HG03108 (cell line): Measurements from ENCODE around the gene SPATA12.
"Not testable (repeated sequence)": the region's sequence is repeated elsewhere in the genome, so short reads cannot be mapped to it uniquely, and the experiment has no call there.

Source experiments
- ATAC-seq: cut with Tn5 transposase; IDR thresholded peaks from one replicate; pipeline ENCODE4 v1.9.1; 2021; ENCODE audit warnings: moderate library complexity; ENCODE audit not compliant: unreplicated experiment

The SPATA12 gene

GRCh38 chr3:57082481-57082880 is 22.0 kb downstream of the SPATA12 start:
- ATAC-seq = no peak

- ATAC-seq = not testable (repeated sequence)
Measured at GRCh38 chr3:57083266-57083995, 23.0 kb downstream of the SPATA12 start.

- ATAC-seq = no peak
Measured at GRCh38 chr3:57085211-57085610, 24.7 kb downstream of the SPATA12 start.

GRCh38 chr3:57086201-57086600 is 25.7 kb downstream of the SPATA12 start:
- ATAC-seq = no peak

- ATAC-seq = no peak
Measured at GRCh38 chr3:57087361-57088092, 27.1 kb downstream of the SPATA12 start.

GRCh38 chr3:57088503-57088902 is 28.0 kb downstream of the SPATA12 start:
- ATAC-seq = no peak

GRCh38 chr3:57089043-57089442 is 28.6 kb downstream of the SPATA12 start:
- no peak for ATAC-seq

- no peak for ATAC-seq
Measured at GRCh38 chr3:57091521-57092273, 31.2 kb downstream of the SPATA12 start.

GRCh38 chr3:57093489-57093888 is 33.0 kb downstream of the SPATA12 start:
- no peak for ATAC-seq

GRCh38 chr3:57093971-57094535 is 33.6 kb downstream of the SPATA12 start:
- no peak for ATAC-seq

GRCh38 chr3:57094575-57094974 is 34.1 kb downstream of the SPATA12 start:
- ATAC-seq = no peak

- no peak for ATAC-seq
Measured at GRCh38 chr3:57095363-57095762, 34.9 kb downstream of the SPATA12 start.

GRCh38 chr3:57097536-57097935 is 37.1 kb downstream of the SPATA12 start:
- no peak for ATAC-seq

GRCh38 chr3:57098418-57099310 is 38.2 kb downstream of the SPATA12 start:
- ATAC-seq = no peak

- no peak for ATAC-seq
Measured at GRCh38 chr3:57100046-57100695, 39.7 kb downstream of the SPATA12 start.

- ATAC-seq = no peak
Measured at GRCh38 chr3:57105585-57105984, 45.1 kb downstream of the SPATA12 start.

- no peak for ATAC-seq
Measured at GRCh38 chr3:57108684-57109083, 48.2 kb downstream of the SPATA12 start.

- ATAC-seq = no peak
Measured at GRCh38 chr3:57109437-57110199, 49.2 kb downstream of the SPATA12 start.

- no peak for ATAC-seq
Measured at GRCh38 chr3:57110214-57110613, 49.8 kb downstream of the SPATA12 start.
